Caco-2 (cell line): ENCODE results near the gene MAP2K2. TPM values are rescaled to one million over a fixed set of nuclear protein-coding genes. Genes with fewer than 3 reads are reported as not detected.

ENCODE experiments used
- BruUV-seq: library from RNA; stranded (reverse); fragments of 400-500 nt; replicated peaks from 2 replicates; lab custom pipeline; 2021; lab: Mats Ljungman, UMichigan
- CTCF ChIA-PET: fragments of 300-600 bp; sonication (Branson Sonifier 250); formaldehyde crosslinking; loops from one replicate; lab custom pipeline; 2022; ENCODE audit warnings: antibody characterized with exemption; lab: Charles Lee
- POLR2A ChIA-PET: fragments of 300-600 bp; sonication (Branson Sonifier 250); formaldehyde crosslinking; loops from one replicate; lab custom pipeline; 2022; ENCODE audit warnings: antibody characterized with exemption; lab: Charles Lee
- DNase-seq, 2 experiments: peaks; one replicate each; pipeline versions ENCODE4 v3.0.0 to v3.0.0-alpha.2; 2020 to 2022
- H3K27me3 ChIP-seq: replicated peaks from 2 replicates; pipeline ENCODE4 v1.6.0; 2011; ENCODE audit warnings: low read length; ENCODE audit not compliant: control insufficient read depth, insufficient read depth
- H3K36me3 ChIP-seq: 2 replicates; pipeline ENCODE4 v1.5.1; 2011; ENCODE audit warnings: low read length; ENCODE audit not compliant: control insufficient read depth, insufficient read depth
- H3K4me1 ChIP-seq: fragments of 250-450 bp; sonication (Bioruptor Pico); 2 replicates; pipeline ENCODE4 v1.5.1; 2020; ENCODE audit warnings: mild to moderate bottlenecking
- H3K4me3 ChIP-seq: 2 replicates; pipeline ENCODE4 v1.5.1; 2011; ENCODE audit warnings: low read depth, mild to moderate bottlenecking, control low read depth, low read length
- H3K9me3 ChIP-seq: fragments of 250-450 bp; sonication (Bioruptor Pico); 2 replicates; pipeline ENCODE4 v1.5.1; 2020; ENCODE audit warnings: mild to moderate bottlenecking, moderate library complexity
- H3K27ac Mint-ChIP-seq: one replicate; pipeline ENCODE4 v1.8.0; 2022; ENCODE audit warnings: mixed read lengths; ENCODE audit not compliant: unreplicated experiment
- H3K27me3 Mint-ChIP-seq: one replicate; pipeline ENCODE4 v1.8.0; 2022; ENCODE audit warnings: mixed read lengths; ENCODE audit not compliant: insufficient read depth, unreplicated experiment
- H3K36me3 Mint-ChIP-seq: one replicate; pipeline ENCODE4 v1.8.0; 2022; ENCODE audit warnings: mild to moderate bottlenecking, mixed read lengths; ENCODE audit not compliant: insufficient read depth, unreplicated experiment
- H3K4me1 Mint-ChIP-seq: one replicate; pipeline ENCODE4 v1.8.0; 2022; ENCODE audit warnings: low read depth, mixed read lengths; ENCODE audit not compliant: unreplicated experiment
- H3K4me3 Mint-ChIP-seq: one replicate; pipeline ENCODE4 v1.8.0; 2022; ENCODE audit warnings: mild to moderate bottlenecking, moderate library complexity, mixed read lengths; ENCODE audit not compliant: unreplicated experiment
- H3K9me3 Mint-ChIP-seq: one replicate; pipeline ENCODE4 v1.8.0; 2022; ENCODE audit warnings: mixed read lengths; ENCODE audit not compliant: unreplicated experiment
- CTCF ChIP-seq, 2 experiments: fragments of 200-600 bp in 1 of 2; IDR thresholded peaks; 1 replicate in 1 of 2; 2 replicates in 1 of 2; pipeline versions ENCODE4 v1.5.1 to v1.8.0; 2011 to 2022; ENCODE audit warnings: antibody characterized with exemption in 1 of 2, control low read depth in 1 of 2, inconsistent platforms in 1 of 2, low read depth in 1 of 2, low read length in 1 of 2, mild to moderate bottlenecking in 1 of 2, moderate library complexity in 1 of 2; ENCODE audit not compliant: insufficient read depth in 1 of 2, severe bottlenecking in 1 of 2, unreplicated experiment in 1 of 2
- intact Hi-C: fragments of 100-400 bp; cut with micrococcal nuclease; formaldehyde crosslinking; loops from one replicate; pipeline ENCODE4 v1.10.0; 2022; ENCODE audit not compliant: unreplicated experiment
- total RNA-seq: library from RNA; stranded (reverse); gene quantifications from 2 replicates; pipeline ENCODE4 v1.2.3, GENCODE V29; 2022

MAP2K2 gene
- total RNA-seq, 1 experiment from 2014 or later, result 149 TPM

GRCh38 chr19:4066682-4067395 is 57.1 kb downstream of the MAP2K2 start, which contains the start of gene ZBTB7A:
TSS of gene ZBTB7A (minus strand) at chr19:4066899. CDS start at chr19:4055232, 11,667 bp downstream.
- peaks cover 12% of the 10 kb centered on the region for H3K36me3 Mint-ChIP-seq
- H3K4me3 Mint-ChIP-seq, result peak within 1 kb of the TSS; percentile 76
- TF ChIP-seq CTCF (IDR thresholded peaks at IDR 0.05; ENCODE audit: insufficient read depth in 1 of 2, low read depth in 1 of 2, low read length in 1 of 2, severe bottlenecking in 1 of 2, unreplicated experiment in 1 of 2), result no peak
- no TSS peak for BruUV-seq
- CTCF ChIA-PET, result interaction anchor here (0.6 kb wide), 2 partner anchors 94 to 741 kb away, joined by 3 to 5 read pairs; no protein-coding TSS in a partner anchor
- no peak within 1 kb of the TSS for H3K27ac Mint-ChIP-seq
- intact Hi-C loops, result loop anchor here (5.0 to 10.0 kb wide), 3 partner anchors 55 to 82 kb away; partner anchors contain the start of genes EEF2, MAP2K2 and PIAS4
- peaks cover 24% of the 10 kb centered on the region for H3K4me1 ChIP-seq
- no peaks in the 10 kb centered on the region for H3K9me3 ChIP-seq
- POLR2A ChIA-PET, result interaction anchor here (0.5 to 1.1 kb wide), 3 partner anchors 276 to 1556 kb away, joined by 3 read pairs; partner anchors contain the start of gene SAFB
- peak; percentile 75 to 84 for DNase-seq
- no peaks in the 10 kb centered on the region for H3K27me3 ChIP-seq
- H3K4me3 ChIP-seq, result peak within 1 kb of the TSS; percentile 91
- H3K36me3 ChIP-seq, result no peaks in the 10 kb centered on the region; the same call in 1 of the 2 replicates
- no peaks in the 10 kb centered on the region for H3K27me3 Mint-ChIP-seq
- H3K9me3 Mint-ChIP-seq, result no peaks in the 10 kb centered on the region
- H3K4me1 Mint-ChIP-seq, result no peaks in the 10 kb centered on the region

GRCh38 chr19:4066176-4066606 is 57.7 kb downstream of the MAP2K2 start:
- Mint-ChIP-seq H3K27ac (no peak overlapping the region), H3K4me3 (peak overlapping the region; percentile 76), H3K4me1 (no peaks in the 10 kb centered on the region), H3K27me3 (no peaks in the 10 kb centered on the region), H3K36me3 (peaks cover 15% of the 10 kb centered on the region), H3K9me3 (no peaks in the 10 kb centered on the region)
- no peaks in the 10 kb centered on the region; the same call in 1 of the 2 replicates for H3K36me3 ChIP-seq
- TF ChIP-seq CTCF (IDR thresholded peaks at IDR 0.05; ENCODE audit: insufficient read depth in 1 of 2, low read depth in 1 of 2, low read length in 1 of 2, severe bottlenecking in 1 of 2, unreplicated experiment in 1 of 2), result no peak
- DNase-seq, result peak in 1 of 2 experiments; percentile 33
- H3K9me3 ChIP-seq, result no peaks in the 10 kb centered on the region
- no TSS peak for BruUV-seq
- ChIA-PET CTCF (interaction anchor here (0.5 to 0.8 kb wide), 4 partner anchors 58 to 500 kb away, joined by 3 to 6 read pairs (median 4); partner anchors contain the start of gene PIAS4), POLR2A (interaction anchor here (0.5 to 1.1 kb wide), 4 partner anchors 17 to 1557 kb away, joined by 3 to 5 read pairs (median 3); partner anchors contain the start of gene SAFB)
- no peaks in the 10 kb centered on the region for H3K27me3 ChIP-seq
- H3K4me1 ChIP-seq, result peaks cover 30% of the 10 kb centered on the region
- intact Hi-C loops, result loop anchor here (5.0 to 10.0 kb wide), 3 partner anchors 56 to 81 kb away; partner anchors contain the start of genes EEF2, MAP2K2 and PIAS4
- H3K4me3 ChIP-seq, result peak overlapping the region; percentile 91
